OCI-LY7 (cell line): ENCODE data around the gene STRA8.

Experiments
- CTCF ChIP-seq: fragments of 200-600 bp; sonication (generic); conservative IDR thresholded peaks from 2 replicates; pipeline ENCODE4 v1.5.1; 2014; ENCODE audit warnings: mild to moderate bottlenecking, antibody characterized with exemption, low read length, moderate library complexity, mixed read lengths
- EZH2phosphoT487 ChIP-seq: fragments of 200-600 bp; sonication (generic); IDR thresholded peaks from 2 replicates; pipeline ENCODE4 v1.6.1; 2018; ENCODE audit warnings: low read depth, borderline replicate concordance, mild to moderate bottlenecking, mixed run types, antibody characterized with exemption, low read length, moderate library complexity, mixed read lengths

DNA sequence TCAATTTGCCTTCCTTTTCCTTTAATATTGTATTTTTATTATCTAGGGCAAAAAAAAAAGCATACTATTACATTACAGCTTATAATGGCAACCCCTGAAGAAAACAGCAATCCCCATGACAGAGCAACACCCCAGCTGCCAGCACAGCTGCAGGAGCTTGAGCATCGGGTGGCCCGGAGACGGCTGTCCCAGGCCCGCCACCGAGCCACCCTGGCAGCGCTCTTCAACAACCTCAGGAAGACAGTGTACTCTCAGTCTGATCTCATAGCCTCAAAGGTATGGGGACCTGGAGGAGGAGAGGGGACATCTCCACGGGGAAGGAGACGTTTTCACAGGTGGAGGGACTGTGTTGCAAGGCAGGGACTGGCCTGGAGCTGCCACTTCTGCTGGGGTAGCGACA lies 6.8 kb downstream of the STRA8 start:
- TF ChIP-seq CTCF (no peak), EZH2phosphoT487 (no peak)
